Glutamatergic neuron (in vitro differentiated cells): ENCODE data around the gene ABCA1. TPM values are rescaled to one million over a fixed set of nuclear protein-coding genes. Genes with fewer than 3 reads are reported as not detected.

Experiments used
- DNase-seq: peaks from one replicate; pipeline ENCODE4 v3.0.0; 2022
- H3K27ac Mint-ChIP-seq: one replicate; pipeline ENCODE4 v1.8.0; 2020; ENCODE audit warnings: mild to moderate bottlenecking, mixed read lengths, inconsistent platforms; ENCODE audit not compliant: unreplicated experiment
- H3K27me3 Mint-ChIP-seq: one replicate; pipeline ENCODE4 v1.8.0; 2020; ENCODE audit warnings: mild to moderate bottlenecking, moderate library complexity, mixed read lengths, inconsistent platforms; ENCODE audit not compliant: unreplicated experiment
- H3K36me3 Mint-ChIP-seq: one replicate; pipeline ENCODE4 v1.8.0; 2020; ENCODE audit warnings: mild to moderate bottlenecking, mixed read lengths, inconsistent platforms; ENCODE audit not compliant: unreplicated experiment
- H3K4me1 Mint-ChIP-seq: one replicate; pipeline ENCODE4 v1.8.0; 2020; ENCODE audit warnings: mild to moderate bottlenecking, low read depth, mixed read lengths, inconsistent platforms; ENCODE audit not compliant: unreplicated experiment
- H3K4me3 Mint-ChIP-seq: one replicate; pipeline ENCODE4 v1.8.0; 2020; ENCODE audit warnings: mild to moderate bottlenecking, mixed read lengths, inconsistent platforms; ENCODE audit not compliant: unreplicated experiment
- H3K9me3 Mint-ChIP-seq: one replicate; pipeline ENCODE4 v1.8.0; 2020; ENCODE audit warnings: mild to moderate bottlenecking, moderate library complexity, mixed read lengths, inconsistent platforms; ENCODE audit not compliant: unreplicated experiment
- CTCF ChIP-seq: fragments of 200-600 bp; sonication (generic); IDR thresholded peaks from one replicate; pipeline ENCODE4 v1.5.0; 2021; ENCODE audit not compliant: partially characterized antibody, unreplicated experiment
- total RNA-seq: library from RNA; stranded (reverse); fragmentation: NEBNext Ultra II Directional; extraction: Animal tissue kit (Norgen Biotek cat#: 25700); gene quantifications from one replicate; pipeline ENCODE4 v1.2.1, GENCODE V29; 2021; ENCODE audit not compliant: unreplicated experiment

ABCA1 gene
- total RNA-seq, 1 donor from 2014 or later: 146 TPM

GRCh38 chr9:104831681-104832080 lies 96.3 kb downstream of the ABCA1 start:
- H3K27ac Mint-ChIP-seq: no peak overlapping the region
- peaks cover 2% of the 10 kb centered on the region for H3K27me3 Mint-ChIP-seq
- H3K36me3 Mint-ChIP-seq: peaks cover 17% of the 10 kb centered on the region
- H3K4me1 Mint-ChIP-seq: peaks cover 16% of the 10 kb centered on the region
- TF ChIP-seq CTCF: no peak
- no peak overlapping the region for H3K4me3 Mint-ChIP-seq
- H3K9me3 Mint-ChIP-seq: peaks cover 14% of the 10 kb centered on the region
- no peak for DNase-seq

GRCh38 chr9:104826911-104827310 lies 101.0 kb downstream of the ABCA1 start:
- peak overlapping the region; percentile 59 for H3K27ac Mint-ChIP-seq
- no peak for DNase-seq
- H3K36me3 Mint-ChIP-seq: peaks cover 32% of the 10 kb centered on the region
- H3K4me1 Mint-ChIP-seq: peaks cover 4% of the 10 kb centered on the region
- peaks cover 4% of the 10 kb centered on the region for H3K27me3 Mint-ChIP-seq
- peaks cover 16% of the 10 kb centered on the region for H3K9me3 Mint-ChIP-seq
- H3K4me3 Mint-ChIP-seq: no peak overlapping the region
- TF ChIP-seq CTCF: no peak

GRCh38 chr9:104826079-104826775 lies 101.7 kb downstream of the ABCA1 start:
- Mint-ChIP-seq H3K9me3 (peaks cover 18% of the 10 kb centered on the region), H3K4me1 (peaks cover 4% of the 10 kb centered on the region), H3K27ac (no peak overlapping the region), H3K4me3 (no peak overlapping the region), H3K27me3 (peaks cover 4% of the 10 kb centered on the region), H3K36me3 (peaks cover 27% of the 10 kb centered on the region)
- TF ChIP-seq CTCF: no peak
- DNase-seq: no peak

- Mint-ChIP-seq H3K4me1 (peaks cover 16% of the 10 kb centered on the region), H3K9me3 (peaks cover 24% of the 10 kb centered on the region), H3K27me3 (peaks cover 8% of the 10 kb centered on the region), H3K4me3 (peak overlapping the region; percentile 16), H3K27ac (peak overlapping the region; percentile 78), H3K36me3 (peaks cover 31% of the 10 kb centered on the region)
- no peak for DNase-seq
- no peak for TF ChIP-seq CTCF
Observed at GRCh38 chr9:104820336-104820735, 107.6 kb downstream of the ABCA1 start.

GRCh38 chr9:104819033-104819432 lies 108.9 kb downstream of the ABCA1 start:
- Mint-ChIP-seq H3K4me3 (peak overlapping the region; percentile 32), H3K27me3 (peaks cover 8% of the 10 kb centered on the region), H3K9me3 (peaks cover 25% of the 10 kb centered on the region), H3K27ac (peak overlapping the region; percentile 53), H3K4me1 (peaks cover 16% of the 10 kb centered on the region), H3K36me3 (peaks cover 29% of the 10 kb centered on the region)
- no peak for DNase-seq
- no peak for TF ChIP-seq CTCF
